HepG2 (cell line): Measurements from ENCODE around the gene HIVEP2. TPM values are rescaled to one million over a fixed set of nuclear protein-coding genes. Genes with fewer than 3 reads are reported as not detected.

Experiments used
- ARNT ChIP-seq: fragments of 450-650 bp; IDR thresholded peaks from 2 replicates; pipeline ENCODE4 v1.6.1; 2017
- DMAP1 ChIP-seq: IDR thresholded peaks from 2 replicates; pipeline ENCODE4 v1.6.1; 2016
- DPF2 ChIP-seq: sonication (generic); formaldehyde crosslinking; IDR thresholded peaks from 2 replicates; pipeline ENCODE4 v1.4.0; 2020; ENCODE audit warnings: mild to moderate bottlenecking, low read depth, missing genetic modification reagents, borderline replicate concordance
- EZH2 ChIP-seq: conservative IDR thresholded peaks from 2 replicates; pipeline ENCODE4 v1.6.1; 2012; ENCODE audit warnings: mild to moderate bottlenecking, low read depth, low read length, moderate library complexity
- HCFC1 ChIP-seq: fragments of 150-350 bp; IDR thresholded peaks from 2 replicates; pipeline ENCODE4 v1.6.1; 2014; ENCODE audit warnings: low read depth, low read length
- HOXA9 ChIP-seq: sonication (generic); formaldehyde crosslinking; IDR thresholded peaks from 2 replicates; pipeline ENCODE4 v1.8.1; 2022; ENCODE audit warnings: missing genetic modification reagents, mild to moderate bottlenecking, moderate library complexity, borderline replicate concordance
- MED8 ChIP-seq: sonication (generic); formaldehyde crosslinking; IDR thresholded peaks from 2 replicates; pipeline ENCODE4 v1.8.1; 2023; ENCODE audit warnings: mild to moderate bottlenecking, missing genetic modification reagents; ENCODE audit not compliant: insufficient replicate concordance
- NFYC ChIP-seq: IDR thresholded peaks from 2 replicates; pipeline ENCODE4 v1.6.1; 2016; ENCODE audit warnings: missing genetic modification reagents, missing compliant biosample characterization
- PHB2 ChIP-seq: fragments of 450-650 bp; IDR thresholded peaks from 2 replicates; pipeline ENCODE4 v1.6.1; 2018; ENCODE audit not compliant: partially characterized antibody
- PHF21A ChIP-seq: sonication (generic); formaldehyde crosslinking; IDR thresholded peaks from 2 replicates; pipeline ENCODE4 v1.5.0; 2020; ENCODE audit warnings: mild to moderate bottlenecking, missing genetic modification reagents
- POGZ ChIP-seq: sonication (generic); formaldehyde crosslinking; IDR thresholded peaks from 2 replicates; pipeline ENCODE4 v1.4.0; 2020; ENCODE audit warnings: mild to moderate bottlenecking, missing genetic modification reagents
- PRDM10 ChIP-seq: sonication (generic); formaldehyde crosslinking; IDR thresholded peaks from 2 replicates; pipeline ENCODE4 v1.4.0; 2020; ENCODE audit warnings: low read depth, missing genetic modification reagents
- SALL1 ChIP-seq: sonication (generic); formaldehyde crosslinking; IDR thresholded peaks from 2 replicates; pipeline ENCODE4 v1.8.0; 2022; ENCODE audit warnings: mild to moderate bottlenecking, missing genetic modification reagents
- SNAPC5 ChIP-seq: sonication (generic); formaldehyde crosslinking; IDR thresholded peaks from 2 replicates; pipeline ENCODE4 v1.8.1; 2023; ENCODE audit warnings: mild to moderate bottlenecking, missing genetic modification reagents, borderline replicate concordance
- SRSF1 ChIP-seq: fragments of 200-400 bp; formaldehyde crosslinking; optimal IDR thresholded peaks from 2 replicates; pipeline ENCODE3; 2017; ENCODE audit warnings: mild to moderate bottlenecking, low read depth, low read length, moderate library complexity
- ZNF17 ChIP-seq: sonication (generic); formaldehyde crosslinking; IDR thresholded peaks from 2 replicates; pipeline ENCODE4 v1.5.0; 2020; ENCODE audit warnings: mild to moderate bottlenecking, missing genetic modification reagents
- ZNF317 ChIP-seq: sonication (generic); formaldehyde crosslinking; IDR thresholded peaks from 2 replicates; pipeline ENCODE4 v1.5.0; 2020; ENCODE audit warnings: mild to moderate bottlenecking, missing genetic modification reagents
- ZNF33A ChIP-seq: sonication (generic); formaldehyde crosslinking; IDR thresholded peaks from 2 replicates; pipeline ENCODE4 v1.5.1; 2020; ENCODE audit warnings: missing genetic modification reagents, mild to moderate bottlenecking, moderate library complexity, borderline replicate concordance
- ZNF383 ChIP-seq: sonication (generic); formaldehyde crosslinking; IDR thresholded peaks from 2 replicates; pipeline ENCODE4 v1.4.0; 2020; ENCODE audit warnings: missing genetic modification reagents, mild to moderate bottlenecking, borderline replicate concordance
- ZSCAN25 ChIP-seq: sonication (generic); formaldehyde crosslinking; IDR thresholded peaks from 2 replicates; pipeline ENCODE4 v1.8.0; 2022; ENCODE audit warnings: mild to moderate bottlenecking, missing genetic modification reagents
- ZUFSP ChIP-seq: sonication (generic); formaldehyde crosslinking; IDR thresholded peaks from 2 replicates; pipeline ENCODE4 v1.9.0; 2021; ENCODE audit warnings: missing genetic modification reagents, mild to moderate bottlenecking, borderline replicate concordance
- polyA plus RNA-seq, 8 experiments: library from polyadenylated mRNA; depleted of rRNA in 3 of 8; stranded (reverse) in 7 of 8; unstranded in 1 of 8; fragments of >200 nt; fragmentation: Illumina TruSeq in 4 of 8; extraction: Trizol in 4 of 8; gene quantifications; 2 replicates each; pipeline versions ENCODE4 v1.2.1 to v1.2.3, GENCODE V29; 2011 to 2016; ENCODE audit warnings: low read depth in 4 of 8, missing spikeins in 1 of 8, mixed read lengths in 1 of 8; ENCODE audit not compliant: insufficient read depth in 1 of 8
- total RNA-seq, 5 experiments: library from RNA; depleted of rRNA; stranded (reverse); fragments of >200 nt; fragmentation: Illumina TruSeq; extraction: Trizol; gene quantifications; 2 replicates each; pipeline ENCODE4 v1.2.3, GENCODE V29; 2016; ENCODE audit warnings: low read depth in 1 of 5
- TF ChIP-seq, protein P1 (sequence below): sonication (generic); formaldehyde crosslinking; IDR thresholded peaks from 2 replicates; pipeline ENCODE4 v1.8.1; 2023; ENCODE audit warnings: mild to moderate bottlenecking, missing genetic modification reagents
- TF ChIP-seq, protein P2 (sequence below): sonication (generic); formaldehyde crosslinking; IDR thresholded peaks from 2 replicates; pipeline ENCODE4 v1.4.0; 2020; ENCODE audit warnings: mild to moderate bottlenecking, missing genetic modification reagents

Gene HIVEP2
- total and polyA plus RNA-seq, 2 of the 13 experiments (the other 11 are each of a cell fraction or from before 2014, with no cell fraction given) = 3.4 to 12.9 TPM

GRCh38 chr6:142946924-142947713 lies 2.1 kb upstream of the HIVEP2 start (continued):
- TF ChIP-seq DPF2 (CRISPR knock-in tag) (no peak), ZNF383 (CRISPR knock-in tag) (0 out of 2 replicates have a peak, but pooled peaks have one; percentile 52), SNAPC5 (CRISPR knock-in tag) (no peak), ZNF33A (CRISPR knock-in tag) (no peak; the same call in 1 of the 2 replicates), PHF21A (CRISPR knock-in tag) (peak; percentile 48; the same call in 1 of the 2 replicates), ARNT (no peak), NFYC (CRISPR knock-in tag) (no peak), HOXA9 (CRISPR knock-in tag) (0 out of 2 replicates have a peak, but pooled peaks have one; percentile 49), ZSCAN25 (CRISPR knock-in tag) (no peak), DMAP1 (no peak), SRSF1 (peak; percentile 81), ZNF317 (CRISPR knock-in tag) (no peak), PHB2 (no peak), POGZ (no peak), SALL1 (CRISPR knock-in tag) (peak; percentile 80), EZH2 (no peak), PRDM10 (CRISPR knock-in tag) (peak; percentile 15; the same call in 1 of the 2 replicates), ZNF17 (CRISPR knock-in tag) (no peak), ZUFSP (CRISPR knock-in tag) (no peak), MED8 (peak; percentile 32), HCFC1 (no peak)
- TF ChIP-seq, protein P1, sequence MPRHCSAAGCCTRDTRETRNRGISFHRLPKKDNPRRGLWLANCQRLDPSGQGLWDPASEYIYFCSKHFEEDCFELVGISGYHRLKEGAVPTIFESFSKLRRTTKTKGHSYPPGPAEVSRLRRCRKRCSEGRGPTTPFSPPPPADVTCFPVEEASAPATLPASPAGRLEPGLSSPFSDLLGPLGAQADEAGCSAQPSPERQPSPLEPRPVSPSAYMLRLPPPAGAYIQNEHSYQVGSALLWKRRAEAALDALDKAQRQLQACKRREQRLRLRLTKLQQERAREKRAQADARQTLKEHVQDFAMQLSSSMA (CRISPR knock-in tag) = no peak
- TF ChIP-seq, protein P2, sequence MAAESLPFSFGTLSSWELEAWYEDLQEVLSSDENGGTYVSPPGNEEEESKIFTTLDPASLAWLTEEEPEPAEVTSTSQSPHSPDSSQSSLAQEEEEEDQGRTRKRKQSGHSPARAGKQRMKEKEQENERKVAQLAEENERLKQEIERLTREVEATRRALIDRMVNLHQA = no peak
